K562 (cell line): ENCODE results near the gene CLDND2. TPM values are rescaled to one million over a fixed set of nuclear protein-coding genes. Genes with fewer than 3 reads are reported as not detected.

Source experiments
- ATAC-seq: fragments of 200-7000 bp; cut with Tn5 transposase; 3 replicates; pipeline ENCODE4 v1.9.1; 2020; ENCODE audit warnings: moderate library complexity
- BruUV-seq: library from RNA; stranded (reverse); fragments of 400-500 nt; replicated peaks from 2 replicates; lab custom pipeline; 2021; lab: Mats Ljungman, UMichigan
- CTCF ChIA-PET: fragments of 300-600 bp; formaldehyde crosslinking; extraction: SDS; loops from one replicate; lab custom pipeline; 2021; ENCODE audit warnings: low intra/inter-chr PET ratio; lab: Yijun Ruan, JAX
- POLR2A ChIA-PET: fragments of 300-600, 350-650 bp; sonication (Branson Sonifier 250); formaldehyde crosslinking; extraction: SDS; loops from one replicate; lab custom pipeline; 2021; ENCODE audit warnings: antibody characterized with exemption, inconsistent platforms; lab: Yijun Ruan, JAX
- DNase-seq, 4 experiments: peaks; one replicate each; pipeline versions ENCODE4 v3.0.0 to v3.0.0-alpha.2; 2011 to 2018; ENCODE audit warnings: low spot score in 3 of 4, mixed read lengths in 3 of 4; ENCODE audit errors: extremely low read depth in 1 of 4
- FAIRE-seq: peaks from 2 replicates; lab custom pipeline; 2011; peaks lifted over from hg19 to GRCh38; lab: Jason Lieb, UNC
- H2AFZ ChIP-seq: 2 replicates; pipeline ENCODE4 v1.6.0; 2011; ENCODE audit warnings: low read depth, low read length, control low read depth, inconsistent platforms
- H3K27ac ChIP-seq: fragments of 200-600 bp; 3 replicates; pipeline ENCODE4 v1.8.0; 2011; ENCODE audit warnings: low read depth, mild to moderate bottlenecking, control low read depth, inconsistent platforms, low read length, moderate library complexity, mixed read lengths; ENCODE audit errors: extremely low read depth
- H3K27me3 ChIP-seq, 2 experiments: fragments of 300-600 bp in 1 of 2; 2 replicates in 1 of 2; 3 replicates in 1 of 2; pipeline versions ENCODE4 v1.6.0 to v1.8.0; 2011; ENCODE audit warnings: inconsistent platforms in 2 of 2, low read length in 2 of 2, mild to moderate bottlenecking in 1 of 2, mixed read lengths in 1 of 2, moderate library complexity in 1 of 2; ENCODE audit not compliant: control insufficient read depth in 2 of 2, insufficient read depth in 2 of 2
- H3K36me3 ChIP-seq: fragments of 300-600 bp; 3 replicates; pipeline ENCODE4 v1.8.0; 2011; ENCODE audit warnings: mild to moderate bottlenecking, low read length, inconsistent platforms; ENCODE audit not compliant: control insufficient read depth, insufficient read depth
- H3K4me1 ChIP-seq, 2 experiments: fragments of 200-600 bp in 1 of 2; replicated peaks in 1 of 2; 2 replicates in 1 of 2; 3 replicates in 1 of 2; pipeline versions ENCODE4 v1.5.1 to v1.8.0; 2011; ENCODE audit warnings: inconsistent platforms in 2 of 2, low read length in 2 of 2, mild to moderate bottlenecking in 1 of 2, mixed read lengths in 1 of 2, moderate library complexity in 1 of 2; ENCODE audit not compliant: control insufficient read depth in 2 of 2, insufficient read depth in 2 of 2
- H3K4me2 ChIP-seq: 2 replicates; pipeline ENCODE4 v1.6.1; 2011; ENCODE audit warnings: low read length, control low read depth, inconsistent platforms, mixed read lengths; ENCODE audit not compliant: insufficient read depth
- H3K4me3 ChIP-seq: fragments of 200-600 bp; sonication (generic), shearing (Covaris generic); 2 replicates; pipeline ENCODE4 v1.5.1; 2016; ENCODE audit warnings: control low read depth, inconsistent platforms
- H3K79me2 ChIP-seq: fragments of 200-600 bp; 3 replicates; pipeline ENCODE4 v1.8.0; 2011; ENCODE audit warnings: low read length, inconsistent platforms; ENCODE audit not compliant: control insufficient read depth, insufficient read depth
- H3K9ac ChIP-seq, 2 experiments: 2 replicates each; pipeline versions ENCODE4 v1.6.0 to v1.6.1; 2011; ENCODE audit warnings: low read depth in 2 of 2, low read length in 2 of 2, control low read depth in 1 of 2, inconsistent platforms in 1 of 2, mild to moderate bottlenecking in 1 of 2, mixed read lengths in 1 of 2; ENCODE audit not compliant: insufficient read depth in 1 of 2
- H3K9me1 ChIP-seq: one replicate; pipeline ENCODE4 v1.6.0; 2011; ENCODE audit warnings: inconsistent platforms, mild to moderate bottlenecking, low read length, moderate library complexity; ENCODE audit not compliant: control insufficient read depth, insufficient read depth
- H3K9me3 ChIP-seq: replicated peaks from 2 replicates; pipeline ENCODE4 v1.5.1; 2011; ENCODE audit warnings: low read depth, low read length, inconsistent platforms; ENCODE audit not compliant: control insufficient read depth, insufficient read depth
- H4K20me1 ChIP-seq: replicated peaks from 2 replicates; pipeline ENCODE4 v1.6.1; 2011; ENCODE audit warnings: low read length, inconsistent platforms, mixed read lengths; ENCODE audit not compliant: control insufficient read depth, insufficient read depth
- FOS ChIP-seq: IDR thresholded peaks from 3 replicates; pipeline ENCODE4 v1.6.1; 2011; ENCODE audit not compliant: insufficient read length; ENCODE audit errors: extremely low read depth
- FOXA3 ChIP-seq, 2 experiments: fragments of 450-650 bp in 1 of 2; sonication (generic) in 1 of 2; formaldehyde crosslinking; IDR thresholded peaks in 1 of 2; conservative IDR thresholded peaks in 1 of 2; 2 replicates each; pipeline versions ENCODE4 v1.4.0 to v1.8.0; 2020 to 2022; ENCODE audit warnings: mild to moderate bottlenecking in 2 of 2, missing genetic modification reagents in 1 of 2
- NR4A1 ChIP-seq, 2 experiments: fragments of 250-450 bp in 1 of 2; fragments of 450-650 bp in 1 of 2; sonication (Bioruptor Pico) in 1 of 2; IDR thresholded peaks; 2 replicates each; pipeline versions ENCODE4 v1.4.0 to v1.6.1; 2016 to 2020; ENCODE audit warnings: mild to moderate bottlenecking in 2 of 2, missing compliant biosample characterization in 1 of 2, missing genetic modification characterization in 1 of 2, moderate library complexity in 1 of 2
- POLR2AphosphoS5 ChIP-seq: IDR thresholded peaks from 2 replicates; pipeline ENCODE4 v1.6.1; 2011; ENCODE audit warnings: mild to moderate bottlenecking, low read depth, low read length, moderate library complexity; ENCODE audit not compliant: control insufficient read depth, insufficient read depth
- SPI1 ChIP-seq: IDR thresholded peaks from 2 replicates; pipeline ENCODE4 v1.6.1; 2011; ENCODE audit warnings: low read depth, low read length, control low read depth, borderline replicate concordance
- SRSF1 ChIP-seq: fragments of 200-400 bp; formaldehyde crosslinking; IDR thresholded peaks from 2 replicates; pipeline ENCODE4 v1.6.1; 2017; ENCODE audit warnings: mild to moderate bottlenecking, low read depth, low read length, moderate library complexity
- WHSC1 ChIP-seq: IDR thresholded peaks from one replicate; pipeline ENCODE4 v1.6.1; 2012; ENCODE audit warnings: low read length, control low read depth, inconsistent platforms
- XRCC3 ChIP-seq: fragments of 450-650 bp; IDR thresholded peaks from 2 replicates; pipeline ENCODE4 v1.6.1; 2017; ENCODE audit warnings: mild to moderate bottlenecking, moderate library complexity
- ZNF217 ChIP-seq: sonication (generic); formaldehyde crosslinking; IDR thresholded peaks from 2 replicates; pipeline ENCODE4 v1.8.0; 2022; ENCODE audit warnings: mild to moderate bottlenecking, missing genetic modification reagents
- WGBS: fragments of 100-300 bp; shearing (Covaris generic); methylation state at CpG from one replicate; pipeline ENCODE4 v1.1.6; 2016; ENCODE audit warnings: low coverage, mixed read lengths; ENCODE audit not compliant: insufficient coverage; ENCODE audit errors: missing lambda C conversion rate; 5-methylcytosine and 5-hydroxymethylcytosine counted together
- in situ Hi-C: fragments of 300-500 bp; cut with MboI; formaldehyde crosslinking; loops from 4 replicates; pipeline ENCODE4 v1.15.0; 2018; ENCODE audit warnings: inconsistent platforms, mixed read lengths
- intact Hi-C: fragments of 100-400 bp; cut with micrococcal nuclease; formaldehyde crosslinking; loops from 2 replicates; pipeline ENCODE4 v1.14.2; 2022
- polyA plus RNA-seq, 8 experiments: library from polyadenylated mRNA; depleted of rRNA in 4 of 8; stranded (reverse) in 5 of 8; unstranded in 3 of 8; fragments of >200 nt; fragmentation: Nextera tagmentation in 2 of 8; fragmentation: Illumina TruSeq in 1 of 8; extraction: Ambion mirVana in 2 of 8; extraction: Trizol in 1 of 8; gene quantifications; 2 replicates each; pipeline versions ENCODE4 v1.2.1 to v1.2.3, GENCODE V29; 2011 to 2014; ENCODE audit warnings: inconsistent platforms in 1 of 8, missing spikeins in 1 of 8
- total RNA-seq, 7 experiments: library from RNA; depleted of rRNA in 6 of 7; stranded (reverse); fragments of >200 nt in 6 of 7; fragmentation: Illumina TruSeq in 2 of 7; extraction: Trizol in 2 of 7; gene quantifications; 2 replicates each; pipeline versions ENCODE4 v1.2.1 to v1.2.3, GENCODE V29; 2011 to 2021; ENCODE audit warnings: low replicate concordance in 1 of 7
- TF ChIP-seq, protein P1 (sequence below): fragments of 450-650 bp; IDR thresholded peaks from 2 replicates; pipeline ENCODE4 v1.6.1; 2016; ENCODE audit warnings: antibody characterized with exemption
- TF ChIP-seq, protein P2 (sequence below): fragments of 250-450 bp; sonication (Bioruptor Pico); IDR thresholded peaks from 2 replicates; pipeline ENCODE4 v1.8.0; 2022; ENCODE audit warnings: moderate library complexity, mild to moderate bottlenecking, inconsistent platforms
- TF ChIP-seq, protein P3 (sequence below): fragments of 250-450 bp; sonication (Bioruptor Pico); IDR thresholded peaks from 2 replicates; pipeline ENCODE4 v1.5.0; 2021
- TF ChIP-seq, protein P4 (sequence below): fragments of 450-650 bp; IDR thresholded peaks from one replicate; pipeline ENCODE4 v1.6.1; 2018; ENCODE audit warnings: mild to moderate bottlenecking, moderate library complexity; ENCODE audit not compliant: partially characterized antibody

The CLDND2 gene
- total and polyA plus RNA-seq, 9 of the 15 experiments (the other 6 are each of a cell fraction or from before 2014, with no cell fraction given) = 0.45 to 4.0 (median 1.2) TPM; not detected in 3

DNA sequence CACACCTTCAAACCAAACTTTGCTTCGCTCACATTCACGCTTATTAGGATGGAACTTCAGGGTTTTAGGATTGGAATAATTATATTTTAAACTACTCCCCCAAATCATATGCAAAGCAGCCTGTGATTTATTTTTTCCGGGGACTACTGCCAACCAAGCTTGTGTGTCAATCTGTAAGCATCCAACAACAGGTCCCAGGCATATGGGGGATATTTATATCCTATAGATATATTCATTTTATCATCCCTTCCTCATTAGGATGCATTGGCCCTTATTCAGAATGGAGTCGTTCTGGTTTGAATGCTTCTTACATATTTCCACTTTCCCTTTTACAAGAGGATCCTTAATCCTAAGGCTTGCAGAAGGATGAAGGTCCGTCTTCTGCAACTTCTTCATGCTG, 30.4 kb upstream of the CLDND2 start:
- intact Hi-C loops = no loop called here
- peaks cover 4% of the 10 kb centered on the region; the same call in 2 of the 3 replicates for H3K36me3 ChIP-seq
- peaks cover 13% of the 10 kb centered on the region for H3K9me3 ChIP-seq
- no TSS peak for BruUV-seq
- no peak for FAIRE-seq
- ChIA-PET POLR2A (no interaction called here), CTCF (no interaction called here)
- H3K4me3 ChIP-seq = no peak overlapping the region
- H3K27ac ChIP-seq = no peak overlapping the region
- WGBS = 79% methylated on average over 5 of the region's 5 CpGs
- H3K9me1 ChIP-seq = no peaks in the 10 kb centered on the region
- DNase-seq = no peak
- peaks cover 18% of the 10 kb centered on the region; the same call in 2 of the 3 replicates for H3K79me2 ChIP-seq
- no peaks in the 10 kb centered on the region for H4K20me1 ChIP-seq
- peaks cover 11 to 14% of the 10 kb centered on the region in 2 experiments; a peak in 4 of 5 replicates for H3K4me1 ChIP-seq
- no peak for TF ChIP-seq SPI1
- TF ChIP-seq SRSF1 = no peak
- TF ChIP-seq XRCC3 = no peak
- no peak for TF ChIP-seq POLR2AphosphoS5
- TF ChIP-seq ZNF217 (CRISPR knock-in tag) = no peak
- no peak for TF ChIP-seq FOS
- TF ChIP-seq, protein P1, sequence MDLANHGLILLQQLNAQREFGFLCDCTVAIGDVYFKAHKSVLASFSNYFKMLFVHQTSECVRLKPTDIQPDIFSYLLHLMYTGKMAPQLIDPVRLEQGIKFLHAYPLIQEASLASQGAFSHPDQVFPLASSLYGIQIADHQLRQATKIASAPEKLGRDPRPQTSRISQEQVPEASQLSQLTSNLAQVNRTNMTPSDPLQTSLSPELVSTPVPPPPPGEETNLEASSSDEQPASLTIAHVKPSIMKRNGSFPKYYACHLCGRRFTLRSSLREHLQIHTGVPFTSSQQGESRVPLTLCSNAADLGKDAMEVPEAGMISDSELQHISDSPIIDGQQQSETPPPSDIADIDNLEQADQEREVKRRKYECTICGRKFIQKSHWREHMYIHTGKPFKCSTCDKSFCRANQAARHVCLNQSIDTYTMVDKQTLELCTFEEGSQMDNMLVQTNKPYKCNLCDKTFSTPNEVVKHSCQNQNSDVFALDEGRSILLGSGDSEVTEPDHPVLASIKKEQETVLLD = no peak
- no peak for TF ChIP-seq WHSC1
- TF ChIP-seq, protein P2, sequence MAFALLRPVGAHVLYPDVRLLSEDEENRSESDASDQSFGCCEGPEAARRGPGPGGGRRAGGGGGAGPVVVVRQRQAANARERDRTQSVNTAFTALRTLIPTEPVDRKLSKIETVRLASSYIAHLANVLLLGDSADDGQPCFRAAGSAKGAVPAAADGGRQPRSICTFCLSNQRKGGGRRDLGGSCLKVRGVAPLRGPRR = no peak
- TF ChIP-seq, protein P3, sequence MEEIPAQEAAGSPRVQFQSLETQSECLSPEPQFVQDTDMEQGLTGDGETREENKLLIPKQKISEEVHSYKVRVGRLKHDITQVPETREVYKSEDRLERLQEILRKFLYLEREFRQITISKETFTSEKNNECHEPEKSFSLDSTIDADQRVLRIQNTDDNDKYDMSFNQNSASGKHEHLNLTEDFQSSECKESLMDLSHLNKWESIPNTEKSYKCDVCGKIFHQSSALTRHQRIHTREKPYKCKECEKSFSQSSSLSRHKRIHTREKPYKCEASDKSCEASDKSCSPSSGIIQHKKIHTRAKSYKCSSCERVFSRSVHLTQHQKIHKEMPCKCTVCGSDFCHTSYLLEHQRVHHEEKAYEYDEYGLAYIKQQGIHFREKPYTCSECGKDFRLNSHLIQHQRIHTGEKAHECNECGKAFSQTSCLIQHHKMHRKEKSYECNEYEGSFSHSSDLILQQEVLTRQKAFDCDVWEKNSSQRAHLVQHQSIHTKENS (CRISPR knock-in tag) = no peak
- TF ChIP-seq, protein P4, sequence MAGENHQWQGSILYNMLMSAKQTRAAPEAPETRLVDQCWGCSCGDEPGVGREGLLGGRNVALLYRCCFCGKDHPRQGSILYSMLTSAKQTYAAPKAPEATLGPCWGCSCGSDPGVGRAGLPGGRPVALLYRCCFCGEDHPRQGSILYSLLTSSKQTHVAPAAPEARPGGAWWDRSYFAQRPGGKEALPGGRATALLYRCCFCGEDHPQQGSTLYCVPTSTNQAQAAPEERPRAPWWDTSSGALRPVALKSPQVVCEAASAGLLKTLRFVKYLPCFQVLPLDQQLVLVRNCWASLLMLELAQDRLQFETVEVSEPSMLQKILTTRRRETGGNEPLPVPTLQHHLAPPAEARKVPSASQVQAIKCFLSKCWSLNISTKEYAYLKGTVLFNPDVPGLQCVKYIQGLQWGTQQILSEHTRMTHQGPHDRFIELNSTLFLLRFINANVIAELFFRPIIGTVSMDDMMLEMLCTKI = no peak
- TF ChIP-seq FOXA3 (CRISPR knock-in tag; conservative IDR thresholded peaks at IDR 0.05 in 1 of 2, IDR thresholded peaks at IDR 0.05 in 1 of 2) = no peak
- no peak for TF ChIP-seq NR4A1 (CRISPR knock-in tag; IDR thresholded peaks at IDR 0.05)
- no peak for TF ChIP-seq NR4A1 (tag; IDR thresholded peaks at IDR 0.05)
- in situ Hi-C loops = no loop called here
- H3K27me3 ChIP-seq = no peaks in the 10 kb centered on the region
- no peak overlapping the region for H3K4me2 ChIP-seq
- H2AFZ ChIP-seq = no peak overlapping the region
- H3K9ac ChIP-seq = no peak overlapping the region
- no peak for ATAC-seq
